Neural progenitor cell (in vitro differentiated cells): Measurements from ENCODE around the gene PDLIM1. TPM values are rescaled to one million over a fixed set of nuclear protein-coding genes. Genes with fewer than 3 reads are reported as not detected.

Experiments
- DNase-seq: peaks from one replicate; pipeline ENCODE4 v3.0.0-alpha.2; 2016; ENCODE audit warnings: low spot score
- H2AFZ ChIP-seq: fragments of 200-600 bp; sonication (generic); replicated peaks from 2 replicates; pipeline ENCODE4 v1.6.1; 2016; ENCODE audit warnings: antibody characterized with exemption
- H3F3A ChIP-seq: fragments of 200-600 bp; sonication (generic); 2 replicates; pipeline ENCODE4 v1.6.1; 2016; ENCODE audit warnings: antibody characterized with exemption, low read depth
- H3K27ac ChIP-seq: fragments of 200-600 bp; sonication (generic); 2 replicates; pipeline ENCODE4 v1.5.1; 2016; ENCODE audit warnings: mild to moderate bottlenecking
- H3K27me3 ChIP-seq: fragments of 200-600 bp; sonication (generic); 2 replicates; pipeline ENCODE4 v1.6.1; 2016; ENCODE audit warnings: mild to moderate bottlenecking, moderate library complexity
- H3K36me3 ChIP-seq: fragments of 200-600 bp; sonication (generic); 2 replicates; pipeline ENCODE4 v1.5.1; 2016
- H3K4me1 ChIP-seq: fragments of 200-600 bp; sonication (generic); 2 replicates; pipeline ENCODE4 v1.6.1; 2016; ENCODE audit warnings: mixed run types
- H3K4me2 ChIP-seq: fragments of 200-600 bp; sonication (generic); 2 replicates; pipeline ENCODE4 v1.6.1; 2016
- H3K4me3 ChIP-seq: fragments of 200-600 bp; sonication (generic); 2 replicates; pipeline ENCODE4 v1.5.1; 2016
- H3K79me2 ChIP-seq: fragments of 200-600 bp; sonication (generic); 2 replicates; pipeline ENCODE4 v1.6.1; 2016; ENCODE audit warnings: low read depth
- H3K9ac ChIP-seq: fragments of 200-600 bp; sonication (generic); 2 replicates; pipeline ENCODE4 v1.6.1; 2016
- H3K9me3 ChIP-seq: fragments of 200-600 bp; sonication (generic); 2 replicates; pipeline ENCODE4 v1.5.1; 2016; ENCODE audit warnings: low read depth
- H4K20me1 ChIP-seq: fragments of 200-600 bp; sonication (generic); 2 replicates; pipeline ENCODE4 v1.6.1; 2016; ENCODE audit warnings: low read depth
- H3K27ac Mint-ChIP-seq: 3 replicates; pipeline ENCODE4 v1.8.0; 2021; ENCODE audit warnings: mixed read lengths
- H3K27me3 Mint-ChIP-seq: 2 replicates; pipeline ENCODE4 v1.8.0; 2022; ENCODE audit warnings: low read depth, mild to moderate bottlenecking, inconsistent platforms, moderate library complexity, mixed read lengths; ENCODE audit not compliant: insufficient read depth
- H3K36me3 Mint-ChIP-seq: 3 replicates; pipeline ENCODE4 v1.8.0; 2021; ENCODE audit warnings: mixed read lengths
- H3K4me1 Mint-ChIP-seq: 3 replicates; pipeline ENCODE4 v1.8.0; 2021; ENCODE audit warnings: mixed read lengths
- H3K4me3 Mint-ChIP-seq: 3 replicates; pipeline ENCODE4 v1.8.0; 2021; ENCODE audit warnings: mild to moderate bottlenecking, moderate library complexity, mixed read lengths
- H3K9me3 Mint-ChIP-seq: 3 replicates; pipeline ENCODE4 v1.8.0; 2020; ENCODE audit warnings: mixed read lengths
- CTCF ChIP-seq: fragments of 200-600 bp; sonication (generic); IDR thresholded peaks from 2 replicates; pipeline ENCODE4 v1.5.1; 2017; ENCODE audit warnings: antibody characterized with exemption, mild to moderate bottlenecking
- EZH2 ChIP-seq: fragments of 200-600 bp; sonication (generic); IDR thresholded peaks from 2 replicates; pipeline ENCODE4 v1.6.1; 2017; ENCODE audit warnings: antibody characterized with exemption, mild to moderate bottlenecking, moderate library complexity
- EZH2phosphoT487 ChIP-seq: fragments of 200-600 bp; sonication (generic); IDR thresholded peaks from 2 replicates; pipeline ENCODE4 v1.6.1; 2017; ENCODE audit warnings: antibody characterized with exemption
- total RNA-seq: library from RNA; depleted of rRNA; stranded (reverse); fragments of >200 nt; gene quantifications from 2 replicates; pipeline ENCODE4 v1.2.3, GENCODE V29; 2015; ENCODE audit warnings: low replicate concordance

Gene PDLIM1
- total RNA-seq, 1 donor from 2014 or later, result 4.6 TPM

GRCh38 chr10:95327367-95327766, 36.6 kb upstream of the PDLIM1 start:
- Histone ChIP-seq H3K27me3 (no peaks in the 10 kb centered on the region), H3K9ac (no peak overlapping the region), H3K9me3 (no peaks in the 10 kb centered on the region), H3F3A (no peaks in the 10 kb centered on the region), H3K4me1 (peaks cover 6% of the 10 kb centered on the region), H3K4me2 (no peak overlapping the region), H3K4me3 (no peak overlapping the region), H2AFZ (no peak overlapping the region), H4K20me1 (no peaks in the 10 kb centered on the region), H3K36me3 (no peaks in the 10 kb centered on the region), H3K27ac (no peak overlapping the region), H3K79me2 (no peaks in the 10 kb centered on the region)
- Mint-ChIP-seq H3K36me3 (no peaks in the 10 kb centered on the region), H3K4me3 (no peak overlapping the region), H3K27me3 (no peaks in the 10 kb centered on the region), H3K27ac (peak overlapping the region; percentile 92), H3K9me3 (no peaks in the 10 kb centered on the region), H3K4me1 (peaks cover 12% of the 10 kb centered on the region)
- DNase-seq, result peak; percentile 14
- TF ChIP-seq CTCF (no peak), EZH2phosphoT487 (no peak), EZH2 (no peak)

GRCh38 chr10:95326396-95326795, 35.6 kb upstream of the PDLIM1 start:
- no peak overlapping the region for H2AFZ ChIP-seq
- H3F3A ChIP-seq, result no peaks in the 10 kb centered on the region
- H4K20me1 ChIP-seq, result no peaks in the 10 kb centered on the region
- H3K9me3 ChIP-seq, result no peaks in the 10 kb centered on the region
- no peaks in the 10 kb centered on the region for H3K9me3 Mint-ChIP-seq
- peaks cover 12% of the 10 kb centered on the region for H3K4me1 Mint-ChIP-seq
- TF ChIP-seq CTCF (no peak), EZH2 (no peak), EZH2phosphoT487 (no peak)
- no peaks in the 10 kb centered on the region for H3K79me2 ChIP-seq
- H3K27ac Mint-ChIP-seq, result no peak overlapping the region
- no peak overlapping the region for H3K27ac ChIP-seq
- H3K36me3 ChIP-seq, result no peaks in the 10 kb centered on the region
- no peak overlapping the region for H3K4me3 ChIP-seq
- no peak overlapping the region for H3K9ac ChIP-seq
- no peak for DNase-seq
- H3K4me3 Mint-ChIP-seq, result no peak overlapping the region
- no peaks in the 10 kb centered on the region for H3K36me3 Mint-ChIP-seq
- H3K27me3 Mint-ChIP-seq, result no peaks in the 10 kb centered on the region
- H3K4me2 ChIP-seq, result no peak overlapping the region
- no peaks in the 10 kb centered on the region for H3K27me3 ChIP-seq
- H3K4me1 ChIP-seq, result peaks cover 6% of the 10 kb centered on the region

GRCh38 chr10:95325863-95326262, 35.1 kb upstream of the PDLIM1 start:
- Mint-ChIP-seq H3K9me3 (no peaks in the 10 kb centered on the region), H3K4me1 (peaks cover 12% of the 10 kb centered on the region), H3K27me3 (no peaks in the 10 kb centered on the region), H3K36me3 (no peaks in the 10 kb centered on the region), H3K27ac (no peak overlapping the region), H3K4me3 (no peak overlapping the region)
- Histone ChIP-seq H3K9ac (no peak overlapping the region), H3K4me1 (peaks cover 6% of the 10 kb centered on the region), H2AFZ (no peak overlapping the region), H3K36me3 (no peaks in the 10 kb centered on the region), H3K4me3 (no peak overlapping the region), H3K27ac (no peak overlapping the region), H3F3A (no peaks in the 10 kb centered on the region), H3K4me2 (no peak overlapping the region), H3K9me3 (no peaks in the 10 kb centered on the region), H3K27me3 (no peaks in the 10 kb centered on the region), H4K20me1 (no peaks in the 10 kb centered on the region), H3K79me2 (no peaks in the 10 kb centered on the region)
- no peak for TF ChIP-seq EZH2phosphoT487
- TF ChIP-seq EZH2, result no peak
- no peak for TF ChIP-seq CTCF
- DNase-seq, result no peak
